ENCODE results near the gene BBS1.
"Not testable (repeated sequence)": the region's sequence is repeated elsewhere in the genome, so short reads cannot be mapped to it uniquely, and the experiment has no call there.

Gene BBS1

GRCh38 chr11:66579017-66579606 is 68.7 kb downstream of the BBS1 start:
- DNase-seq (ENCODE audit: low read depth), result peak; percentile 75

DNA sequence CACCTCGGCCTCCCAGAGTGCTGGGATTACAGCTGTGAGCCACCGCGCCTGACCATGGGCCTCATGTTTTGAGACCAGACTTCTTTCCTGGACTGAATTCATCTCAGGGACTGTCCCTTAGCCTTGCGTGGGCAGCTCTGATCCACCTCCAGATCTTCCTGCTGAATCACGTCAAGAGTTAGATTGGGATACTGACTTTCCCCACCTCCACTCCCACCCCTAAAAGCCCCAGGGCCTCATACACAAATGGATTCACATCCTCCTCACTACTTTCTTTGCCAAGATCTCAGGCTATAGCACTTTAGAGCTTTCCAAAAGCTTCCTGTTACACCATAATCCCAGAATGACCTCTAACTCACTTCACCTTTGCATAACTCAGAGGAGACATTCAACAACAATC is 70.4 kb downstream of the BBS1 start:
- DNase-seq (ENCODE audit: low read depth), result no peak

DNA sequence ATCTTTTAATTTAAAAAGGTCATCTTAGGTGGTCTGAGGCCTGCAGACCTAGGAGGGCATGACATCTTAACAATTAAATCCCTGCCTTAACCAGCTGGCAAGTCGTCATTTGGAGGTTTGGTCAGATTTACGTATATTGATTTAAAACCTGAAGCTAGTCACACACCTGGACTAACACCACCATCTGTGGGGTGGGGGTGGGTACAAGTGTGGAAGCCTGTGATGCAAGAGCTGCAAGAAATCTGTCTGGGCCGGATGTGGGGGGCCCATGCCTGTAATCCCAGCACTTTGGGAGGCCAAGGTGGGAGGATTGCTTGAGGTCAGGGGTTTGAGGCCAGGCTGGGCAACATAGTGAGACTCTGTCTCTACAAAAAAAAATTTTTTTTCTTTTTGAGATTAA is 70.8 kb downstream of the BBS1 start:
- DNase-seq (ENCODE audit: low read depth), result no peak

GRCh38 chr11:66582565-66583147 is 72.2 kb downstream of the BBS1 start:
- DNase-seq (ENCODE audit: low read depth), result not testable (repeated sequence)

Data from stimulated activated CD8-positive, alpha-beta memory T cell treated with anti-CD3 and anti-CD28 coated beads, Interleukin-15, amount 100 ng/mL, for 24 hours (primary cell).